Muscle of leg (tissue), 16 donors: ENCODE measurements around the gene SIK3. TPM values are rescaled to one million over a fixed set of nuclear protein-coding genes. Genes with fewer than 3 reads are reported as not detected.
"Not testable (repeated sequence)": the region's sequence is repeated elsewhere in the genome, so short reads cannot be mapped to it uniquely, and the experiment has no call there.

Experiments
- DNase-seq: peaks from one replicate; pipeline ENCODE4 v3.0.0; 2013
- H3K27ac ChIP-seq: one replicate; pipeline ENCODE4 v1.5.1; 2013; ENCODE audit warnings: mild to moderate bottlenecking, low read length, control low read depth
- H3K27me3 ChIP-seq: one replicate; pipeline ENCODE4 v1.6.1; 2013; ENCODE audit warnings: low read length; ENCODE audit not compliant: control insufficient read depth, insufficient read depth
- H3K36me3 ChIP-seq: one replicate; pipeline ENCODE4 v1.6.1; 2013; ENCODE audit warnings: low read length; ENCODE audit not compliant: control insufficient read depth, insufficient read depth
- H3K4me1 ChIP-seq: one replicate; pipeline ENCODE4 v1.6.1; 2013; ENCODE audit warnings: low read length; ENCODE audit not compliant: control insufficient read depth, insufficient read depth
- H3K4me3 ChIP-seq: one replicate; pipeline ENCODE4 v1.5.1; 2013; ENCODE audit warnings: low read length, control low read depth
- H3K9me3 ChIP-seq: replicated peaks from 2 replicates; pipeline ENCODE4 v1.6.1; 2013; ENCODE audit warnings: low read depth, low read length; ENCODE audit not compliant: control insufficient read depth
- WGBS: methylation state at CpG from one replicate; pipeline ENCODE4 v1.1.5; 2013; ENCODE audit warnings: missing lambda C conversion rate; ENCODE audit not compliant: insufficient coverage; 5-methylcytosine and 5-hydroxymethylcytosine counted together
- long read RNA-seq, 11 donors: transcript quantifications; one replicate each; lab custom pipeline, GENCODE V29; 2026
- polyA plus RNA-seq, 8 donors: library from polyadenylated mRNA; unstranded; fragments of 120-200 nt; gene quantifications; one replicate each; pipeline versions ENCODE4 v1.2.1 to v1.2.3, GENCODE V29; 2013; ENCODE audit warnings: inconsistent platforms in 1 of 8, low replicate concordance in 1 of 8; ENCODE audit not compliant: insufficient read length in 8 of 8, insufficient read depth in 1 of 8
- total RNA-seq: library from RNA; stranded (reverse); fragments of 120-200 nt; gene quantifications from one replicate; pipeline ENCODE4 v1.2.4, GENCODE V29; 2013

Gene SIK3
- total RNA-seq (20.0 TPM), polyA plus RNA-seq (10 to 100 TPM; 24.3 to 35.0 (median 30.2) TPM)
- long read RNA-seq, donor 1, full-length matches to known transcripts: 1 of 1 reads
- long read RNA-seq, donor 1, partial matches to known transcripts: 0 of 1 reads
- long read RNA-seq, donor 1, other reads (novel, unspliced or antisense): 0 of 1 reads
- long read RNA-seq, donor 2: 0 reads
- long read RNA-seq, donor 3, full-length matches to known transcripts: 2 of 2 reads
- long read RNA-seq, donor 3, partial matches to known transcripts: 0 of 2 reads
- long read RNA-seq, donor 3, other reads (novel, unspliced or antisense): 0 of 2 reads
- long read RNA-seq, donor 4: 0 reads
- long read RNA-seq, donor 5, partial matches to known transcripts: 7 of 9 reads
- long read RNA-seq, donor 5, other reads (novel, unspliced or antisense): 0 of 9 reads
- long read RNA-seq, donor 6, partial matches to known transcripts: 5 of 8 reads
- long read RNA-seq, donor 6, other reads (novel, unspliced or antisense): 0 of 8 reads
- long read RNA-seq, donor 7: 0 reads
- long read RNA-seq, donor 8, partial matches to known transcripts: 7 of 7 reads
- long read RNA-seq, donor 8, other reads (novel, unspliced or antisense): 0 of 7 reads
- long read RNA-seq, donor 9, partial matches to known transcripts: 0 of 1 reads
- long read RNA-seq, donor 9, other reads (novel, unspliced or antisense): 0 of 1 reads
- long read RNA-seq, donor 10: 0 reads
- long read RNA-seq, donor 11: 0 reads

- Histone ChIP-seq H3K27me3 (no peaks in the 10 kb centered on the region), H3K4me1 (peaks cover 28% of the 10 kb centered on the region), H3K27ac (peak within 1 kb of the TSS; percentile 97), H3K36me3 (no peaks in the 10 kb centered on the region), H3K9me3 (no peaks in the 10 kb centered on the region), H3K4me3 (peak within 1 kb of the TSS; percentile 84)
- 0% methylated on average over 44 of the region's 78 CpGs for WGBS
- DNase-seq: peak; percentile 96
Observed at GRCh38 chr11:117098269-117099232, at the start of gene SIK3. TSS of gene SIK3 (minus strand) at chr11:117098428. CDS start at chr11:117098415, 13 bp downstream.

- Histone ChIP-seq H3K27me3 (no peaks in the 10 kb centered on the region), H3K4me3 (no peak overlapping the region), H3K27ac (no peak overlapping the region), H3K4me1 (peaks cover 9% of the 10 kb centered on the region), H3K9me3 (no peaks in the 10 kb centered on the region), H3K36me3 (peaks cover 23% of the 10 kb centered on the region)
- 93% methylated on average over 4 of the region's 10 CpGs for WGBS
- DNase-seq: no peak
Observed at GRCh38 chr11:117146521-117146920, 48.3 kb upstream of the SIK3 start.

GRCh38 chr11:117145393-117145761 lies 47.1 kb upstream of the SIK3 start:
- Histone ChIP-seq H3K4me1 (peaks cover 9% of the 10 kb centered on the region), H3K9me3 (no peaks in the 10 kb centered on the region), H3K27ac (peak overlapping the region; percentile 92), H3K36me3 (peaks cover 23% of the 10 kb centered on the region), H3K27me3 (no peaks in the 10 kb centered on the region), H3K4me3 (peak overlapping the region; percentile 92)
- WGBS: 17% methylated on average over 1 of the region's 5 CpGs
- peak; percentile 25 for DNase-seq

GRCh38 chr11:117144477-117145392 lies 46.5 kb upstream of the SIK3 start:
- Histone ChIP-seq H3K27ac (peak overlapping the region; percentile 92), H3K9me3 (no peaks in the 10 kb centered on the region), H3K4me1 (peaks cover 9% of the 10 kb centered on the region), H3K4me3 (peak overlapping the region; percentile 92), H3K36me3 (peaks cover 23% of the 10 kb centered on the region), H3K27me3 (no peaks in the 10 kb centered on the region)
- DNase-seq: peak; percentile 58
- WGBS: under 1% methylated on average over 44 of the region's 62 CpGs

- no peaks in the 10 kb centered on the region for H3K27me3 ChIP-seq
- H3K9me3 ChIP-seq: no peaks in the 10 kb centered on the region
- peaks cover 21% of the 10 kb centered on the region for H3K36me3 ChIP-seq
- under 1% methylated on average over 36 of the region's 48 CpGs for WGBS
- peak within 1 kb of the TSS; percentile 92 for H3K27ac ChIP-seq
- peaks cover 9% of the 10 kb centered on the region for H3K4me1 ChIP-seq
- H3K4me3 ChIP-seq: peak within 1 kb of the TSS; percentile 92
- DNase-seq: peak; percentile 97
Observed at GRCh38 chr11:117143871-117144476, 45.7 kb upstream of the SIK3 start, which contains the start of gene PAFAH1B2. TSS of gene PAFAH1B2 (plus strand) at chr11:117144287. CDS start at chr11:117152448, 8,161 bp downstream.

- H3K27ac ChIP-seq: peak overlapping the region; percentile 92
- H3K27me3 ChIP-seq: no peaks in the 10 kb centered on the region
- H3K4me1 ChIP-seq: peaks cover 9% of the 10 kb centered on the region
- 0% methylated on average over 1 of the region's 5 CpGs for WGBS
- peaks cover 15% of the 10 kb centered on the region for H3K36me3 ChIP-seq
- peak overlapping the region; percentile 92 for H3K4me3 ChIP-seq
- DNase-seq: peak; percentile 75
- H3K9me3 ChIP-seq: no peaks in the 10 kb centered on the region
Observed at GRCh38 chr11:117143390-117143789, 45.2 kb upstream of the SIK3 start.

GRCh38 chr11:117137223-117138086 lies 39.2 kb upstream of the SIK3 start:
- WGBS: no CpG with 5 or more reads among the region's 15 CpGs
- not testable (repeated sequence) for H3K4me1 ChIP-seq, DNase-seq, H3K36me3 ChIP-seq, H3K27me3 ChIP-seq, H3K9me3 ChIP-seq, H3K27ac ChIP-seq, H3K4me3 ChIP-seq

GRCh38 chr11:117134979-117135378 lies 36.8 kb upstream of the SIK3 start:
- WGBS: no CpG with 5 or more reads among the region's 4 CpGs

More at GRCh38 chr11:117134979-117135378, 36.8 kb upstream of the SIK3 start:
- H3K4me3 ChIP-seq, H3K27ac ChIP-seq, H3K9me3 ChIP-seq, H3K4me1 ChIP-seq, H3K27me3 ChIP-seq, H3K36me3 ChIP-seq, DNase-seq: not testable (repeated sequence)
